K562 (cell line): ENCODE data around the gene FAM24B. TPM values are rescaled to one million over a fixed set of nuclear protein-coding genes. Genes with fewer than 3 reads are reported as not detected.

Experiments
- ATAC-seq: fragments of 200-7000 bp; cut with Tn5 transposase; 3 replicates; pipeline ENCODE4 v1.9.1; 2020; ENCODE audit warnings: moderate library complexity
- BruUV-seq: library from RNA; stranded (reverse); fragments of 400-500 nt; replicated peaks from 2 replicates; lab custom pipeline; 2021; lab: Mats Ljungman, UMichigan
- CTCF ChIA-PET: fragments of 300-600 bp; formaldehyde crosslinking; extraction: SDS; loops from one replicate; lab custom pipeline; 2021; ENCODE audit warnings: low intra/inter-chr PET ratio; lab: Yijun Ruan, JAX
- POLR2A ChIA-PET: fragments of 300-600, 350-650 bp; sonication (Branson Sonifier 250); formaldehyde crosslinking; extraction: SDS; loops from one replicate; lab custom pipeline; 2021; ENCODE audit warnings: antibody characterized with exemption, inconsistent platforms; lab: Yijun Ruan, JAX
- DNase-seq, 4 experiments: peaks; one replicate each; pipeline versions ENCODE4 v3.0.0 to v3.0.0-alpha.2; 2011 to 2018; ENCODE audit warnings: low spot score in 3 of 4, mixed read lengths in 3 of 4; ENCODE audit errors: extremely low read depth in 1 of 4
- FAIRE-seq: peaks from 2 replicates; lab custom pipeline; 2011; peaks lifted over from hg19 to GRCh38; lab: Jason Lieb, UNC
- H2AFZ ChIP-seq: 2 replicates; pipeline ENCODE4 v1.6.0; 2011; ENCODE audit warnings: low read depth, low read length, control low read depth, inconsistent platforms
- H3K27ac ChIP-seq: fragments of 200-600 bp; 3 replicates; pipeline ENCODE4 v1.8.0; 2011; ENCODE audit warnings: low read depth, mild to moderate bottlenecking, control low read depth, inconsistent platforms, low read length, moderate library complexity, mixed read lengths; ENCODE audit errors: extremely low read depth
- H3K27me3 ChIP-seq, 2 experiments: fragments of 300-600 bp in 1 of 2; 2 replicates in 1 of 2; 3 replicates in 1 of 2; pipeline versions ENCODE4 v1.6.0 to v1.8.0; 2011; ENCODE audit warnings: inconsistent platforms in 2 of 2, low read length in 2 of 2, mild to moderate bottlenecking in 1 of 2, mixed read lengths in 1 of 2, moderate library complexity in 1 of 2; ENCODE audit not compliant: control insufficient read depth in 2 of 2, insufficient read depth in 2 of 2
- H3K36me3 ChIP-seq: fragments of 300-600 bp; 3 replicates; pipeline ENCODE4 v1.8.0; 2011; ENCODE audit warnings: mild to moderate bottlenecking, low read length, inconsistent platforms; ENCODE audit not compliant: control insufficient read depth, insufficient read depth
- H3K4me1 ChIP-seq, 2 experiments: fragments of 200-600 bp in 1 of 2; replicated peaks in 1 of 2; 2 replicates in 1 of 2; 3 replicates in 1 of 2; pipeline versions ENCODE4 v1.5.1 to v1.8.0; 2011; ENCODE audit warnings: inconsistent platforms in 2 of 2, low read length in 2 of 2, mild to moderate bottlenecking in 1 of 2, mixed read lengths in 1 of 2, moderate library complexity in 1 of 2; ENCODE audit not compliant: control insufficient read depth in 2 of 2, insufficient read depth in 2 of 2
- H3K4me2 ChIP-seq: 2 replicates; pipeline ENCODE4 v1.6.1; 2011; ENCODE audit warnings: low read length, control low read depth, inconsistent platforms, mixed read lengths; ENCODE audit not compliant: insufficient read depth
- H3K4me3 ChIP-seq: fragments of 200-600 bp; sonication (generic), shearing (Covaris generic); 2 replicates; pipeline ENCODE4 v1.5.1; 2016; ENCODE audit warnings: control low read depth, inconsistent platforms
- H3K79me2 ChIP-seq: fragments of 200-600 bp; 3 replicates; pipeline ENCODE4 v1.8.0; 2011; ENCODE audit warnings: low read length, inconsistent platforms; ENCODE audit not compliant: control insufficient read depth, insufficient read depth
- H3K9ac ChIP-seq, 2 experiments: 2 replicates each; pipeline versions ENCODE4 v1.6.0 to v1.6.1; 2011; ENCODE audit warnings: low read depth in 2 of 2, low read length in 2 of 2, control low read depth in 1 of 2, inconsistent platforms in 1 of 2, mild to moderate bottlenecking in 1 of 2, mixed read lengths in 1 of 2; ENCODE audit not compliant: insufficient read depth in 1 of 2
- H3K9me1 ChIP-seq: one replicate; pipeline ENCODE4 v1.6.0; 2011; ENCODE audit warnings: inconsistent platforms, mild to moderate bottlenecking, low read length, moderate library complexity; ENCODE audit not compliant: control insufficient read depth, insufficient read depth
- H3K9me3 ChIP-seq: replicated peaks from 2 replicates; pipeline ENCODE4 v1.5.1; 2011; ENCODE audit warnings: low read depth, low read length, inconsistent platforms; ENCODE audit not compliant: control insufficient read depth, insufficient read depth
- H4K20me1 ChIP-seq: replicated peaks from 2 replicates; pipeline ENCODE4 v1.6.1; 2011; ENCODE audit warnings: low read length, inconsistent platforms, mixed read lengths; ENCODE audit not compliant: control insufficient read depth, insufficient read depth
- ARID4B ChIP-seq: sonication (generic); formaldehyde crosslinking; IDR thresholded peaks from 2 replicates; pipeline ENCODE4 v1.8.0; 2022; ENCODE audit warnings: mild to moderate bottlenecking, missing genetic modification reagents
- E4F1 ChIP-seq: fragments of 250-450 bp; sonication (Bioruptor Pico); IDR thresholded peaks from 2 replicates; pipeline ENCODE4 v1.5.0; 2021; ENCODE audit warnings: mild to moderate bottlenecking, borderline replicate concordance
- NR1H2 ChIP-seq: sonication (generic); formaldehyde crosslinking; IDR thresholded peaks from 2 replicates; pipeline ENCODE4 v1.4.0; 2020; ENCODE audit warnings: mild to moderate bottlenecking, missing genetic modification reagents
- SNAPC5 ChIP-seq: fragments of 250-450 bp; sonication (Bioruptor Pico); IDR thresholded peaks from 2 replicates; pipeline ENCODE4 v1.8.0; 2021; ENCODE audit warnings: moderate library complexity, mild to moderate bottlenecking, inconsistent platforms
- ZBTB12 ChIP-seq: fragments of 250-450 bp; sonication (Bioruptor Pico); IDR thresholded peaks from 2 replicates; pipeline ENCODE4 v1.4.0; 2020
- ZC3H8 ChIP-seq: fragments of 450-650 bp; IDR thresholded peaks from 2 replicates; pipeline ENCODE4 v1.6.1; 2017
- ZNF146 ChIP-seq: IDR thresholded peaks from one replicate; pipeline ENCODE4 v1.6.1; 2018; ENCODE audit warnings: missing compliant biosample characterization; ENCODE audit not compliant: unreplicated experiment
- ZNF639 ChIP-seq, 2 experiments: fragments of 200-800 bp in 1 of 2; sonication (Bioruptor generic) in 1 of 2; sonication (generic) in 1 of 2; formaldehyde crosslinking in 1 of 2; IDR thresholded peaks in 1 of 2; conservative IDR thresholded peaks in 1 of 2; 2 replicates each; pipeline versions ENCODE4 v1.5.0 to v1.6.1; 2016 to 2020; ENCODE audit warnings: missing compliant biosample characterization in 1 of 2, missing genetic modification characterization in 1 of 2, missing genetic modification reagents in 1 of 2
- WGBS: fragments of 100-300 bp; shearing (Covaris generic); methylation state at CpG from one replicate; pipeline ENCODE4 v1.1.6; 2016; ENCODE audit warnings: low coverage, mixed read lengths; ENCODE audit not compliant: insufficient coverage; ENCODE audit errors: missing lambda C conversion rate; 5-methylcytosine and 5-hydroxymethylcytosine counted together
- in situ Hi-C: fragments of 300-500 bp; cut with MboI; formaldehyde crosslinking; loops from 4 replicates; pipeline ENCODE4 v1.15.0; 2018; ENCODE audit warnings: inconsistent platforms, mixed read lengths
- intact Hi-C: fragments of 100-400 bp; cut with micrococcal nuclease; formaldehyde crosslinking; loops from 2 replicates; pipeline ENCODE4 v1.14.2; 2022
- polyA plus RNA-seq, 8 experiments: library from polyadenylated mRNA; depleted of rRNA in 4 of 8; stranded (reverse) in 5 of 8; unstranded in 3 of 8; fragments of >200 nt; fragmentation: Nextera tagmentation in 2 of 8; fragmentation: Illumina TruSeq in 1 of 8; extraction: Ambion mirVana in 2 of 8; extraction: Trizol in 1 of 8; gene quantifications; 2 replicates each; pipeline versions ENCODE4 v1.2.1 to v1.2.3, GENCODE V29; 2011 to 2014; ENCODE audit warnings: inconsistent platforms in 1 of 8, missing spikeins in 1 of 8
- total RNA-seq, 7 experiments: library from RNA; depleted of rRNA in 6 of 7; stranded (reverse); fragments of >200 nt in 6 of 7; fragmentation: Illumina TruSeq in 2 of 7; extraction: Trizol in 2 of 7; gene quantifications; 2 replicates each; pipeline versions ENCODE4 v1.2.1 to v1.2.3, GENCODE V29; 2011 to 2021; ENCODE audit warnings: low replicate concordance in 1 of 7

FAM24B gene
- total and polyA plus RNA-seq, 9 of the 15 experiments (the other 6 are each of a cell fraction or from before 2014, with no cell fraction given): 6.0 to 19.6 (median 9.2) TPM

GRCh38 chr10:122879339-122880273 is at the start of gene FAM24B (continued):
- TF ChIP-seq ZNF639 (CRISPR knock-in tag; conservative IDR thresholded peaks at IDR 0.05 in 1 of 2, IDR thresholded peaks at IDR 0.05 in 1 of 2) (no peak), NR1H2 (CRISPR knock-in tag) (no peak), ZNF146 (CRISPR knock-in tag) (no peak), ZBTB12 (CRISPR knock-in tag) (no peak), ZC3H8 (no peak)

GRCh38 chr10:122915700-122916099 is 36.3 kb upstream of the FAM24B start:
- no peaks in the 10 kb centered on the region for H4K20me1 ChIP-seq
- CTCF ChIA-PET: no interaction called here
- no peaks in the 10 kb centered on the region for H3K4me1 ChIP-seq
- H3K9me3 ChIP-seq: no peaks in the 10 kb centered on the region
- intact Hi-C loops: no loop called here
- no peaks in the 10 kb centered on the region for H3K9me1 ChIP-seq
- POLR2A ChIA-PET: interaction anchor here (0.6 kb wide), 1 partner anchor 61 kb away, joined by 3 read pairs; no protein-coding TSS in a partner anchor
- H3K36me3 ChIP-seq: no peaks in the 10 kb centered on the region
- no peaks in the 10 kb centered on the region for H3K27me3 ChIP-seq
- BruUV-seq: no TSS peak
- no peak overlapping the region for H3K27ac ChIP-seq
- H2AFZ ChIP-seq: no peak overlapping the region
- H3K4me3 ChIP-seq: no peak overlapping the region
- no CpG with 5 or more reads among the region's 2 CpGs for WGBS
- no peak for DNase-seq
- H3K9ac ChIP-seq: no peak overlapping the region
- no peak for ATAC-seq
- no peak for FAIRE-seq
- in situ Hi-C loops: no loop called here
- no peak overlapping the region for H3K4me2 ChIP-seq
- H3K79me2 ChIP-seq: no peaks in the 10 kb centered on the region; the same call in 2 of the 3 replicates
- TF ChIP-seq SNAPC5 (CRISPR knock-in tag) (no peak), E4F1 (CRISPR knock-in tag) (no peak), ARID4B (CRISPR knock-in tag) (no peak)
